ENCODE results near the gene CFAP251. TPM values are rescaled to one million over a fixed set of nuclear protein-coding genes. Genes with fewer than 3 reads are reported as not detected.
"Not testable (repeated sequence)": the region's sequence is repeated elsewhere in the genome, so short reads cannot be mapped to it uniquely, and the experiment has no call there.

The CFAP251 gene
- total RNA-seq, 4 donors from 2014 or later, result 0.30 to 6.2 (median 3.4) TPM

- no peak for DNase-seq (ENCODE audit: low spot score in 2 of 2)
- intact Hi-C loops (cut with DNase I; ENCODE audit: low total_unique reads), result no loop called here
- TF ChIP-seq POLR2A (IDR thresholded peaks at IDR 0.05), result no peak
- no peak for TF ChIP-seq CTCF (IDR thresholded peaks at IDR 0.05)
- H3K4me3 ChIP-seq (ENCODE audit: low read depth, poor library complexity, severe bottlenecking), result no peak overlapping the region
- 88 to 92% methylated on average over 6 of the region's 6 CpGs for WGBS, 2 donors
Measured at GRCh38 chr12:122036153-122036552, 117.8 kb downstream of the CFAP251 start.

GRCh38 chr12:122040579-122041386, 122.4 kb downstream of the CFAP251 start:
- H3K4me3 ChIP-seq (ENCODE audit: low read depth, poor library complexity, severe bottlenecking), result no peak overlapping the region
- WGBS, 2 donors, result 88 to 93% methylated on average over 21 of the region's 21 CpGs
- TF ChIP-seq POLR2A (IDR thresholded peaks at IDR 0.05) (no peak), CTCF (IDR thresholded peaks at IDR 0.05) (no peak)
- intact Hi-C loops (cut with DNase I; ENCODE audit: low total_unique reads), result no loop called here
- DNase-seq (ENCODE audit: low spot score in 2 of 2), result no peak

- DNase-seq (ENCODE audit: low spot score in 2 of 2); intact Hi-C loops (cut with DNase I; ENCODE audit: low total_unique reads); H3K4me3 ChIP-seq (ENCODE audit: low read depth, poor library complexity, severe bottlenecking): not testable (repeated sequence)
- WGBS, 2 donors, result 83 to 95% methylated on average over 3 of the region's 3 CpGs
Measured at GRCh38 chr12:122041458-122041857, 123.1 kb downstream of the CFAP251 start.

GRCh38 chr12:122042910-122043309, 124.5 kb downstream of the CFAP251 start:
- intact Hi-C loops (cut with DNase I; ENCODE audit: low total_unique reads), result no loop called here
- TF ChIP-seq POLR2A (IDR thresholded peaks at IDR 0.05) (no peak), CTCF (IDR thresholded peaks at IDR 0.05) (no peak)
- no peak overlapping the region for H3K4me3 ChIP-seq (ENCODE audit: low read depth, poor library complexity, severe bottlenecking)
- WGBS, 2 donors, result 77 to 79% methylated on average over 11 of the region's 11 CpGs
- DNase-seq (ENCODE audit: low spot score in 2 of 2), result no peak

- 85 to 88% methylated on average over 15 of the region's 15 CpGs for WGBS, 2 donors
- TF ChIP-seq POLR2A (IDR thresholded peaks at IDR 0.05), result no peak
- no peak for TF ChIP-seq CTCF (IDR thresholded peaks at IDR 0.05)
- DNase-seq (ENCODE audit: low spot score in 2 of 2), result no peak
- H3K4me3 ChIP-seq (ENCODE audit: low read depth, poor library complexity, severe bottlenecking), result no peak overlapping the region
- intact Hi-C loops (cut with DNase I; ENCODE audit: low total_unique reads), result no loop called here
Measured at GRCh38 chr12:122043476-122043875, 125.1 kb downstream of the CFAP251 start.

GRCh38 chr12:122045262-122045661, 126.9 kb downstream of the CFAP251 start:
- intact Hi-C loops (cut with DNase I; ENCODE audit: low total_unique reads), result no loop called here
- no peak for DNase-seq (ENCODE audit: low spot score in 2 of 2)
- WGBS, 2 donors, result 96 to 98% methylated on average over 7 of the region's 7 CpGs
- no peak overlapping the region for H3K4me3 ChIP-seq (ENCODE audit: low read depth, poor library complexity, severe bottlenecking)
- TF ChIP-seq CTCF (IDR thresholded peaks at IDR 0.05) (no peak), POLR2A (IDR thresholded peaks at IDR 0.05) (no peak)

Measured in lower leg skin (tissue), 4 donors.